OCI-LY3 (cell line): ENCODE data around the gene ATP8B4.

ENCODE experiments used
- H2AFZ ChIP-seq: fragments of 200-600, 300-600 bp; shearing (Covaris generic); 2 replicates; pipeline ENCODE4 v1.6.0; 2014; ENCODE audit warnings: antibody characterized with exemption, low read depth, low read length
- H3K27ac ChIP-seq: fragments of 200-600, 300-600 bp; sonication (generic); 2 replicates; pipeline ENCODE4 v1.5.1; 2014; ENCODE audit warnings: mild to moderate bottlenecking, low read length, moderate library complexity, mixed read lengths
- H3K27me3 ChIP-seq: fragments of 200-600, 300-600 bp; sonication (generic); 2 replicates; pipeline ENCODE4 v1.6.1; 2014; ENCODE audit warnings: low read depth, low read length, mixed read lengths
- H3K36me3 ChIP-seq: fragments of 200-600, 300-600 bp; sonication (generic); replicated peaks from 2 replicates; pipeline ENCODE3; 2014; ENCODE audit warnings: low read depth, low read length, mixed read lengths
- H3K4me1 ChIP-seq: fragments of 300-600, 200-600 bp; sonication (generic); 2 replicates; pipeline ENCODE4 v1.6.1; 2014; ENCODE audit warnings: low read length, mixed read lengths
- H3K4me2 ChIP-seq: fragments of 200-600, 300-600 bp; sonication (generic); 2 replicates; pipeline ENCODE4 v1.6.1; 2014; ENCODE audit warnings: low read length, mixed read lengths
- H3K4me3 ChIP-seq: fragments of 300-600, 200-600 bp; sonication (generic); 2 replicates; pipeline ENCODE4 v1.5.1; 2014; ENCODE audit warnings: antibody characterized with exemption, mild to moderate bottlenecking, low read length, moderate library complexity
- H3K79me2 ChIP-seq: fragments of 300-600, 200-600 bp; shearing (Covaris generic); 2 replicates; pipeline ENCODE4 v1.6.1; 2014; ENCODE audit warnings: mild to moderate bottlenecking, low read length, mixed read lengths
- H3K9ac ChIP-seq: fragments of 300-600, 200-600 bp; shearing (Covaris generic); 2 replicates; pipeline ENCODE4 v1.6.0; 2014; ENCODE audit warnings: mild to moderate bottlenecking, low read length, moderate library complexity
- H3K9me3 ChIP-seq: fragments of 200-600, 300-600 bp; shearing (Covaris generic); 2 replicates; pipeline ENCODE4 v1.6.1; 2014; ENCODE audit warnings: low read length, mixed read lengths; ENCODE audit not compliant: insufficient read depth
- H4K20me1 ChIP-seq: fragments of 200-600, 300-600 bp; sonication (generic); 2 replicates; pipeline ENCODE4 v1.6.1; 2016; ENCODE audit warnings: low read length, mixed read lengths; ENCODE audit not compliant: insufficient read depth
- EZH2phosphoT487 ChIP-seq: fragments of 200-600 bp; shearing (Covaris generic); IDR thresholded peaks from 2 replicates; pipeline ENCODE4 v1.6.1; 2018; ENCODE audit warnings: antibody characterized with exemption, mixed run types, low read depth
- TF ChIP-seq, protein P1 (sequence below): fragments of 200-600, 300-600 bp; sonication (generic); IDR thresholded peaks from 2 replicates; pipeline ENCODE4 v1.5.1; 2014; ENCODE audit warnings: antibody characterized with exemption, low read length, low read depth

ATP8B4 gene

GRCh38 chr15:49953421-49953820, 165.6 kb downstream of the ATP8B4 start:
- Histone ChIP-seq H3K9me3 (no peaks in the 10 kb centered on the region), H3K27me3 (no peaks in the 10 kb centered on the region), H3K9ac (no peak overlapping the region), H3K36me3 (no peaks in the 10 kb centered on the region), H3K4me2 (no peak overlapping the region), H3K4me1 (no peaks in the 10 kb centered on the region), H2AFZ (no peak overlapping the region), H3K27ac (no peak overlapping the region), H3K4me3 (no peak overlapping the region), H3K79me2 (no peaks in the 10 kb centered on the region), H4K20me1 (no peaks in the 10 kb centered on the region)
- TF ChIP-seq, protein P1, sequence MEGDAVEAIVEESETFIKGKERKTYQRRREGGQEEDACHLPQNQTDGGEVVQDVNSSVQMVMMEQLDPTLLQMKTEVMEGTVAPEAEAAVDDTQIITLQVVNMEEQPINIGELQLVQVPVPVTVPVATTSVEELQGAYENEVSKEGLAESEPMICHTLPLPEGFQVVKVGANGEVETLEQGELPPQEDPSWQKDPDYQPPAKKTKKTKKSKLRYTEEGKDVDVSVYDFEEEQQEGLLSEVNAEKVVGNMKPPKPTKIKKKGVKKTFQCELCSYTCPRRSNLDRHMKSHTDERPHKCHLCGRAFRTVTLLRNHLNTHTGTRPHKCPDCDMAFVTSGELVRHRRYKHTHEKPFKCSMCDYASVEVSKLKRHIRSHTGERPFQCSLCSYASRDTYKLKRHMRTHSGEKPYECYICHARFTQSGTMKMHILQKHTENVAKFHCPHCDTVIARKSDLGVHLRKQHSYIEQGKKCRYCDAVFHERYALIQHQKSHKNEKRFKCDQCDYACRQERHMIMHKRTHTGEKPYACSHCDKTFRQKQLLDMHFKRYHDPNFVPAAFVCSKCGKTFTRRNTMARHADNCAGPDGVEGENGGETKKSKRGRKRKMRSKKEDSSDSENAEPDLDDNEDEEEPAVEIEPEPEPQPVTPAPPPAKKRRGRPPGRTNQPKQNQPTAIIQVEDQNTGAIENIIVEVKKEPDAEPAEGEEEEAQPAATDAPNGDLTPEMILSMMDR, result no peak
- no peak for TF ChIP-seq EZH2phosphoT487

GRCh38 chr15:49946681-49947080, 172.4 kb downstream of the ATP8B4 start:
- TF ChIP-seq EZH2phosphoT487, result no peak
- TF ChIP-seq, protein P1, result no peak
- Histone ChIP-seq H3K9me3 (no peaks in the 10 kb centered on the region), H3K9ac (no peak overlapping the region), H3K27ac (no peak overlapping the region), H2AFZ (no peak overlapping the region), H3K4me2 (no peak overlapping the region), H4K20me1 (no peaks in the 10 kb centered on the region), H3K27me3 (no peaks in the 10 kb centered on the region), H3K4me1 (no peaks in the 10 kb centered on the region), H3K4me3 (no peak overlapping the region), H3K79me2 (no peaks in the 10 kb centered on the region), H3K36me3 (no peaks in the 10 kb centered on the region)

- no peaks in the 10 kb centered on the region for H3K9me3 ChIP-seq
- no peak overlapping the region for H3K4me2 ChIP-seq
- H3K4me3 ChIP-seq, result no peak overlapping the region
- H3K27me3 ChIP-seq, result no peaks in the 10 kb centered on the region
- H2AFZ ChIP-seq, result no peak overlapping the region
- no peaks in the 10 kb centered on the region for H3K36me3 ChIP-seq
- no peak overlapping the region for H3K27ac ChIP-seq
- H4K20me1 ChIP-seq, result no peaks in the 10 kb centered on the region
- H3K4me1 ChIP-seq, result no peaks in the 10 kb centered on the region
- no peaks in the 10 kb centered on the region for H3K79me2 ChIP-seq
- TF ChIP-seq, protein P1, result no peak
- no peak for TF ChIP-seq EZH2phosphoT487
- no peak overlapping the region for H3K9ac ChIP-seq
These were observed 184.5 kb downstream of the ATP8B4 start for GRCh38 chr15:49934487-49934886.

GRCh38 chr15:49927189-49927861, 191.7 kb downstream of the ATP8B4 start:
- Histone ChIP-seq H3K4me3 (no peak overlapping the region), H3K27ac (no peak overlapping the region), H3K36me3 (no peaks in the 10 kb centered on the region), H2AFZ (no peak overlapping the region), H3K9ac (no peak overlapping the region), H3K79me2 (no peaks in the 10 kb centered on the region), H3K9me3 (no peaks in the 10 kb centered on the region), H3K27me3 (no peaks in the 10 kb centered on the region), H3K4me1 (no peaks in the 10 kb centered on the region), H3K4me2 (no peak overlapping the region), H4K20me1 (no peaks in the 10 kb centered on the region)
- TF ChIP-seq, protein P1, result no peak
- no peak for TF ChIP-seq EZH2phosphoT487
